WTC11 (cell line): ENCODE measurements around the gene NHS. TPM values are rescaled to one million over a fixed set of nuclear protein-coding genes. Genes with fewer than 3 reads are reported as not detected.

Experiments used
- ATAC-seq: fragments of 200-7000 bp; cut with Tn5 transposase; 2 replicates; pipeline ENCODE4 v1.10.0; 2021; ENCODE audit warnings: mild to moderate bottlenecking, moderate library complexity
- CTCF ChIA-PET: fragments of 300-600 bp; sonication (Branson Sonifier 250); formaldehyde crosslinking; loops from one replicate; lab custom pipeline; 2021; ENCODE audit warnings: antibody characterized with exemption; lab: Charles Lee
- POLR2A ChIA-PET: fragments of 350-600 bp; sonication (Branson Sonifier 250); formaldehyde crosslinking; loops from one replicate; lab custom pipeline; 2021; ENCODE audit warnings: antibody characterized with exemption; lab: Charles Lee
- DNase-seq: peaks from one replicate; pipeline ENCODE4 v3.0.0; 2021; ENCODE audit warnings: low spot score
- H3K27ac Mint-ChIP-seq: 2 replicates; pipeline ENCODE4 v1.8.0; 2021; ENCODE audit warnings: mixed read lengths
- H3K27me3 Mint-ChIP-seq: 2 replicates; pipeline ENCODE4 v1.8.0; 2021; ENCODE audit warnings: low read depth, mild to moderate bottlenecking, moderate library complexity, mixed read lengths
- H3K36me3 Mint-ChIP-seq: 2 replicates; pipeline ENCODE4 v1.8.0; 2021; ENCODE audit warnings: mixed read lengths
- H3K4me1 Mint-ChIP-seq: 2 replicates; pipeline ENCODE4 v1.8.0; 2022; ENCODE audit warnings: mixed read lengths
- H3K4me3 Mint-ChIP-seq: 2 replicates; pipeline ENCODE4 v1.8.0; 2021; ENCODE audit warnings: mild to moderate bottlenecking, moderate library complexity, mixed read lengths
- H3K9me3 Mint-ChIP-seq: 2 replicates; pipeline ENCODE4 v1.8.0; 2021; ENCODE audit warnings: mixed read lengths
- AR ChIP-seq: fragments of 250-450 bp; sonication (Bioruptor Pico); IDR thresholded peaks from 2 replicates; pipeline ENCODE4 v1.9.0; 2021; ENCODE audit warnings: mild to moderate bottlenecking
- E2F5 ChIP-seq: sonication (generic); formaldehyde crosslinking; IDR thresholded peaks from 2 replicates; pipeline ENCODE4 v1.8.1; 2022; ENCODE audit warnings: mild to moderate bottlenecking, moderate library complexity, missing genetic modification reagents
- ETV6 ChIP-seq: sonication (generic); formaldehyde crosslinking; IDR thresholded peaks from 2 replicates; pipeline ENCODE4 v1.8.1; 2022; ENCODE audit warnings: mild to moderate bottlenecking, missing genetic modification reagents
- FOXJ3 ChIP-seq: sonication (generic); formaldehyde crosslinking; IDR thresholded peaks from 2 replicates; pipeline ENCODE4 v1.9.0; 2021; ENCODE audit warnings: missing genetic modification reagents, mild to moderate bottlenecking, borderline replicate concordance
- FOXP4 ChIP-seq: sonication (generic); formaldehyde crosslinking; IDR thresholded peaks from 2 replicates; pipeline ENCODE4 v1.8.0; 2022; ENCODE audit warnings: mild to moderate bottlenecking, missing genetic modification reagents
- HMGA2 ChIP-seq: fragments of 250-450 bp; sonication (Bioruptor Pico); IDR thresholded peaks from 2 replicates; pipeline ENCODE4 v1.4.0; 2021; ENCODE audit warnings: mild to moderate bottlenecking, moderate library complexity
- MAX ChIP-seq: sonication (generic); formaldehyde crosslinking; IDR thresholded peaks from 2 replicates; pipeline ENCODE4 v1.8.0; 2022; ENCODE audit warnings: mild to moderate bottlenecking, missing genetic modification reagents
- NR3C1 ChIP-seq: sonication (generic); formaldehyde crosslinking; conservative IDR thresholded peaks from 2 replicates; pipeline ENCODE4 v1.8.1; 2023; ENCODE audit warnings: low read depth, mild to moderate bottlenecking, missing genetic modification reagents
- RELA ChIP-seq: sonication (generic); formaldehyde crosslinking; IDR thresholded peaks from 2 replicates; pipeline ENCODE4 v1.8.1; 2022; ENCODE audit warnings: missing genetic modification reagents, mild to moderate bottlenecking, borderline replicate concordance
- STAT6 ChIP-seq: sonication (generic); formaldehyde crosslinking; conservative IDR thresholded peaks from 2 replicates; pipeline ENCODE4 v1.8.1; 2023; ENCODE audit warnings: mild to moderate bottlenecking, low read depth, missing genetic modification reagents, moderate library complexity
- TP53 ChIP-seq: sonication (generic); formaldehyde crosslinking; IDR thresholded peaks from 2 replicates; pipeline ENCODE4 v1.8.1; 2023; ENCODE audit warnings: mild to moderate bottlenecking, missing genetic modification reagents
- ZBTB21 ChIP-seq: sonication (generic); formaldehyde crosslinking; IDR thresholded peaks from 2 replicates; pipeline ENCODE4 v1.8.1; 2023; ENCODE audit warnings: mild to moderate bottlenecking, missing genetic modification reagents, borderline replicate concordance
- ZBTB43 ChIP-seq: sonication (generic); formaldehyde crosslinking; IDR thresholded peaks from 2 replicates; pipeline ENCODE4 v1.8.1; 2023; ENCODE audit warnings: mild to moderate bottlenecking, missing genetic modification reagents
- ZNF232 ChIP-seq: sonication (generic); formaldehyde crosslinking; IDR thresholded peaks from 2 replicates; pipeline ENCODE4 v1.8.0; 2022; ENCODE audit warnings: mild to moderate bottlenecking, missing genetic modification reagents
- total RNA-seq: library from RNA; stranded (reverse); gene quantifications from 3 replicates; pipeline ENCODE4 v1.2.3, GENCODE V29; 2021
- TF ChIP-seq, protein P1 (sequence below): sonication (generic); formaldehyde crosslinking; IDR thresholded peaks from 2 replicates; pipeline ENCODE4 v1.8.1; 2022; ENCODE audit warnings: low read depth, missing genetic modification reagents, borderline replicate concordance
- TF ChIP-seq, protein P2 (sequence below): sonication (generic); formaldehyde crosslinking; IDR thresholded peaks from 2 replicates; pipeline ENCODE4 v1.8.1; 2022; ENCODE audit warnings: mild to moderate bottlenecking, missing genetic modification reagents, moderate library complexity, borderline replicate concordance
- TF ChIP-seq, protein P3 (sequence below): fragments of 200-600 bp; IDR thresholded peaks from 2 replicates; pipeline ENCODE4 v1.8.0; 2022; ENCODE audit warnings: antibody characterized with exemption

NHS gene
- total RNA-seq, 1 experiment from 2014 or later, result 5.8 TPM

GRCh38 chrX:17567821-17568220, 192.8 kb downstream of the NHS start:
- H3K9me3 Mint-ChIP-seq, result peaks cover 3% of the 10 kb centered on the region
- H3K27ac Mint-ChIP-seq, result no peak overlapping the region
- CTCF ChIA-PET, result no interaction called here

More at GRCh38 chrX:17567821-17568220, 192.8 kb downstream of the NHS start:
- DNase-seq (no peak), ATAC-seq (no peak)
- H3K27me3 Mint-ChIP-seq, result no peaks in the 10 kb centered on the region
- H3K4me1 Mint-ChIP-seq, result peaks cover 10% of the 10 kb centered on the region
- TF ChIP-seq AR (CRISPR knock-in tag) (no peak), HMGA2 (CRISPR knock-in tag) (no peak), NR3C1 (no peak), FOXJ3 (CRISPR knock-in tag) (no peak), ETV6 (CRISPR knock-in tag) (no peak), TP53 (CRISPR knock-in tag) (no peak), ZBTB43 (CRISPR knock-in tag) (no peak), E2F5 (no peak), ZBTB21 (CRISPR knock-in tag) (no peak), RELA (CRISPR knock-in tag) (no peak), STAT6 (CRISPR knock-in tag) (no peak), ZNF232 (no peak), FOXP4 (no peak), MAX (CRISPR knock-in tag) (no peak)
- TF ChIP-seq, protein P1, sequence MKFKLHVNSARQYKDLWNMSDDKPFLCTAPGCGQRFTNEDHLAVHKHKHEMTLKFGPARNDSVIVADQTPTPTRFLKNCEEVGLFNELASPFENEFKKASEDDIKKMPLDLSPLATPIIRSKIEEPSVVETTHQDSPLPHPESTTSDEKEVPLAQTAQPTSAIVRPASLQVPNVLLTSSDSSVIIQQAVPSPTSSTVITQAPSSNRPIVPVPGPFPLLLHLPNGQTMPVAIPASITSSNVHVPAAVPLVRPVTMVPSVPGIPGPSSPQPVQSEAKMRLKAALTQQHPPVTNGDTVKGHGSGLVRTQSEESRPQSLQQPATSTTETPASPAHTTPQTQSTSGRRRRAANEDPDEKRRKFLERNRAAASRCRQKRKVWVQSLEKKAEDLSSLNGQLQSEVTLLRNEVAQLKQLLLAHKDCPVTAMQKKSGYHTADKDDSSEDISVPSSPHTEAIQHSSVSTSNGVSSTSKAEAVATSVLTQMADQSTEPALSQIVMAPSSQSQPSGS (CRISPR knock-in tag), result no peak
- TF ChIP-seq, protein P2, sequence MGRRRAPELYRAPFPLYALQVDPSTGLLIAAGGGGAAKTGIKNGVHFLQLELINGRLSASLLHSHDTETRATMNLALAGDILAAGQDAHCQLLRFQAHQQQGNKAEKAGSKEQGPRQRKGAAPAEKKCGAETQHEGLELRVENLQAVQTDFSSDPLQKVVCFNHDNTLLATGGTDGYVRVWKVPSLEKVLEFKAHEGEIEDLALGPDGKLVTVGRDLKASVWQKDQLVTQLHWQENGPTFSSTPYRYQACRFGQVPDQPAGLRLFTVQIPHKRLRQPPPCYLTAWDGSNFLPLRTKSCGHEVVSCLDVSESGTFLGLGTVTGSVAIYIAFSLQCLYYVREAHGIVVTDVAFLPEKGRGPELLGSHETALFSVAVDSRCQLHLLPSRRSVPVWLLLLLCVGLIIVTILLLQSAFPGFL, result no peak
- TF ChIP-seq, protein P3, sequence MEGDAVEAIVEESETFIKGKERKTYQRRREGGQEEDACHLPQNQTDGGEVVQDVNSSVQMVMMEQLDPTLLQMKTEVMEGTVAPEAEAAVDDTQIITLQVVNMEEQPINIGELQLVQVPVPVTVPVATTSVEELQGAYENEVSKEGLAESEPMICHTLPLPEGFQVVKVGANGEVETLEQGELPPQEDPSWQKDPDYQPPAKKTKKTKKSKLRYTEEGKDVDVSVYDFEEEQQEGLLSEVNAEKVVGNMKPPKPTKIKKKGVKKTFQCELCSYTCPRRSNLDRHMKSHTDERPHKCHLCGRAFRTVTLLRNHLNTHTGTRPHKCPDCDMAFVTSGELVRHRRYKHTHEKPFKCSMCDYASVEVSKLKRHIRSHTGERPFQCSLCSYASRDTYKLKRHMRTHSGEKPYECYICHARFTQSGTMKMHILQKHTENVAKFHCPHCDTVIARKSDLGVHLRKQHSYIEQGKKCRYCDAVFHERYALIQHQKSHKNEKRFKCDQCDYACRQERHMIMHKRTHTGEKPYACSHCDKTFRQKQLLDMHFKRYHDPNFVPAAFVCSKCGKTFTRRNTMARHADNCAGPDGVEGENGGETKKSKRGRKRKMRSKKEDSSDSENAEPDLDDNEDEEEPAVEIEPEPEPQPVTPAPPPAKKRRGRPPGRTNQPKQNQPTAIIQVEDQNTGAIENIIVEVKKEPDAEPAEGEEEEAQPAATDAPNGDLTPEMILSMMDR, result no peak
- POLR2A ChIA-PET, result no interaction called here
- H3K36me3 Mint-ChIP-seq, result no peaks in the 10 kb centered on the region
- H3K4me3 Mint-ChIP-seq, result no peak overlapping the region
